Muscle layer of duodenum (tissue), 2 donors: ENCODE measurements around the gene FBXL3.

Experiments
- H3K27ac ChIP-seq: one replicate; pipeline ENCODE4 v1.7.0; 2013; ENCODE audit warnings: mild to moderate bottlenecking, low read length
- H3K27me3 ChIP-seq: one replicate; pipeline ENCODE4 v1.7.0; 2013; ENCODE audit warnings: low read depth, mild to moderate bottlenecking, control low read depth, low read length
- H3K36me3 ChIP-seq, 2 donors: one replicate each; pipeline ENCODE4 v1.7.0; 2013; ENCODE audit warnings: low read length in 2 of 2, control low read depth in 1 of 2, mild to moderate bottlenecking in 1 of 2; ENCODE audit not compliant: insufficient read depth in 2 of 2, control insufficient read depth in 1 of 2
- H3K4me1 ChIP-seq, 2 donors: one replicate each; pipeline ENCODE4 v1.7.0; 2013; ENCODE audit warnings: low read length in 2 of 2, mild to moderate bottlenecking in 2 of 2, control low read depth in 1 of 2, moderate library complexity in 1 of 2; ENCODE audit not compliant: insufficient read depth in 2 of 2, control insufficient read depth in 1 of 2
- H3K4me3 ChIP-seq, 2 donors: one replicate each; pipeline ENCODE4 v1.7.0; 2013; ENCODE audit warnings: low read length in 2 of 2, low read depth in 1 of 2, mild to moderate bottlenecking in 1 of 2
- H3K9me3 ChIP-seq, 2 donors: one replicate each; pipeline ENCODE4 v1.7.0; 2013; ENCODE audit warnings: low read length in 2 of 2, control low read depth in 1 of 2, mild to moderate bottlenecking in 1 of 2; ENCODE audit not compliant: control insufficient read depth in 1 of 2
- donor health status: healthy.

FBXL3 gene, protein sequence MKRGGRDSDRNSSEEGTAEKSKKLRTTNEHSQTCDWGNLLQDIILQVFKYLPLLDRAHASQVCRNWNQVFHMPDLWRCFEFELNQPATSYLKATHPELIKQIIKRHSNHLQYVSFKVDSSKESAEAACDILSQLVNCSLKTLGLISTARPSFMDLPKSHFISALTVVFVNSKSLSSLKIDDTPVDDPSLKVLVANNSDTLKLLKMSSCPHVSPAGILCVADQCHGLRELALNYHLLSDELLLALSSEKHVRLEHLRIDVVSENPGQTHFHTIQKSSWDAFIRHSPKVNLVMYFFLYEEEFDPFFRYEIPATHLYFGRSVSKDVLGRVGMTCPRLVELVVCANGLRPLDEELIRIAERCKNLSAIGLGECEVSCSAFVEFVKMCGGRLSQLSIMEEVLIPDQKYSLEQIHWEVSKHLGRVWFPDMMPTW

DNA sequence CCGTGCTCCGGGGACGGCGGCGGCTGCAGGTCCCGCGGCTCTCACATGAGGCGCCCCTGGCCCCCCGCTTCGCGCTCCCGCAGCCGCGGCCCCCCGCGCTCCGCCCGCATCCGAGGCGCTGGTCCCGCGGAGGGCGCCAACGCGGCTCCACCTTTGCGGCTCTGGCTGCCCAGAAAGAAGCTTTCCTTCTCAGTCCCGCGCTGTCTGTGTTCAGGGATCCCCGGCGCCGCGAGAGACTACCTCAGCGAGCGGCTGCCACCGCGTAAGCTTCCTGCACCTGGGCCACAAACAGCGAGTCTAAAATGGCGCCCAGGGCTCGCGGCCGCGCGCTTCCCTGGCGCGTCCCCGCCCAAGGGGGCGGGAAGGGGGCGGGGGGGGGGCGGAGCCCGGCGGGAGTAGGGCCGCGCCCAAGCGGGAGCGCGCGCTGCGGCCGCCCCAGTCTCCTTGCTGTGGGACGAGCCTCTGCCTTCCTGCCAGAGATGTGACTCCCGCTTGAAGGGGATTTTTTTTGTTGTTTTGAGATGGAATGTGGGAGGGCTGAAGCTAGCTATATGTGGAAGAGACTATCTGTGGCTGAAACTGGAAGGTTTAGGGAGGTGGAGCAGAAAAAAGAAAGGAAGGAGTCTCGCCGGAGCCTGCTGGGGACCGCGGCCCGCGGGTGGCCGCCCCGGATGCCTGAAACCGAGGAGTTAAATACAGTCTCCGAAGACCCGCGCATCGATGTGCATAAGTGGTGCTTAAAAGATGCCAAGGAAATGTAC, at the start of gene FBXL3:
Gene FBXL3 (minus strand): TSS at position 299 of the 761 bp plus-strand sequence. CDS start 5,299 bp downstream, outside the sequence.
- Histone ChIP-seq H3K36me3 (peaks cover 0 to 5% of the 10 kb centered on the region in 2 donors), H3K27ac (peak within 1 kb of the TSS; percentile 88), H3K27me3 (no peaks in the 10 kb centered on the region), H3K9me3 (no peaks in the 10 kb centered on the region), H3K4me3 (peak within 1 kb of the TSS; percentile 93 to 96), H3K4me1 (peaks cover 25 to 36% of the 10 kb centered on the region in 2 donors)

DNA sequence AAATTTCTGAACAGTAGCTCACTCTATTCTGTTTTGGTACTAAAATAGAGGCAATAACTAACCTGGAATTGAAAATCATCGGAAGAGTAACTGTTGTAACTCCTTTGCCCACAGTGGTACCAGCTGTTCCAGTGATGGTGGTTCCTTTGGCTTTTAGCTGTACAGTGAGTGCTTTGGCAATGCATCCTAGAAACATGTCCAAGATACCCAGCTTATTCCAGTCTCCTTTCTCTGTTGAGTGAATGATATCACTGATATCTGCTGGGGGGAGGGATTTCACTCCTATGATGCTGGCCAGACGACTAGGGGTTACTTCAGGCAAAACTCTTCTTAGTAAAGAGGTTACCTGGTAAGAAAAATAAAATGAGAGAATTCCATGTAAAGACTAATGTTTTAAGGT, 40.6 kb upstream of the FBXL3 start:
- no peak overlapping the region for H3K4me3 ChIP-seq
- H3K27me3 ChIP-seq = no peaks in the 10 kb centered on the region
- peaks cover 35 to 57% of the 10 kb centered on the region in 2 donors for H3K36me3 ChIP-seq
- H3K27ac ChIP-seq = no peak overlapping the region
- no peaks in the 10 kb centered on the region for H3K9me3 ChIP-seq
- no peaks in the 10 kb centered on the region for H3K4me1 ChIP-seq

DNA sequence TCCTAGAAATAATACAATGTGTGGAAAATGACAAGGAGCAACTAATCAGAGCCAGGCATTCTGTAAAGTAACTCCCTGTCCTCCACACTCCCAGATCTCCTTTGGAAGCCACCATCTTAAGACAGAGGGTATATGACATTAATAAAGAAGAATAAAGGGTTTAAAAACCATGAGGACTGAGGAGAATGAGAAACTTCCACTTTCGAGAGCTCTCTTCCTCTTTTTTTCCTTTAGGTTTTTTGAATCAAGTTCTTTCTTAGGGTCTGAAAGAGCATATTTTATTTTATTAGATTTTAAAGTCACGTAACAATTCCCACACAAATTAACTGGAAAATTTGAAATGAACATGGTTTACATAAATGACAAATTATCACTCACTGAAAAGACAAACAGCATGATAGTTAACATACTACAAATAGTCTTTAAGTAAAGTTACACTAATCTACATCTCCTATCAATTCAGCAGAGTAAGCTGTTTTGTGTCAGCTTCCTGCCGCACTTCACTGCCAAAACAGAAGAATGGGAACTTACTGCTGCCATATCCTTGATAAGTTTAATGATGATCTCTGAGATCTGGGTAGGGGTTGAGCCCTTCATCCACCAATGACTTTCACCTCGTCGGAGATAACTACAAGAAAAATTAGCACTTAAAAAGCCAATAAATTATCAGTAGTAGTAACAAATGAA, 38.6 kb upstream of the FBXL3 start:
- H3K9me3 ChIP-seq = no peaks in the 10 kb centered on the region
- H3K27ac ChIP-seq = no peak overlapping the region
- no peaks in the 10 kb centered on the region for H3K4me1 ChIP-seq
- H3K36me3 ChIP-seq = peaks cover 36 to 62% of the 10 kb centered on the region in 2 donors
- no peak overlapping the region for H3K4me3 ChIP-seq
- no peaks in the 10 kb centered on the region for H3K27me3 ChIP-seq

DNA sequence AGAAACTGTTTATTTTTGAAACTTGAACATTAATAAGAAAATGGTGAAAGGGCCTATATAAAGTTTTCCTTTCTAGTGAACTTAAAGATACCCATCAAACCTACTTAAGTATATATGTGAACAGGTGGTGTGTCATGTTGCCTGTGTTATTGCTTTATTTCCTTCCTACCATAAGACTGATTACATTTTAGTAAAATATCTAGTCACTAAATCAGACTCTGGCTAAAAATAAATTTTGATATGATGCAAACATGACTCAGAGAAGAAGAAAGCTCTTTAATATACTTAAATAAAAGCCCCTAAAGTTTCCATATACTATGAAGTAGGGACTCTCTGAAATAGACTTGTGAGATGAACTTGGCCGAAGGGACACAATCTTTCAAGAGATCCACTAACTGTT, 35.1 kb upstream of the FBXL3 start:
- Histone ChIP-seq H3K4me3 (no peak overlapping the region), H3K4me1 (no peaks in the 10 kb centered on the region), H3K9me3 (no peaks in the 10 kb centered on the region), H3K36me3 (peaks cover 22 to 51% of the 10 kb centered on the region in 2 donors), H3K27ac (no peak overlapping the region), H3K27me3 (no peaks in the 10 kb centered on the region)

DNA sequence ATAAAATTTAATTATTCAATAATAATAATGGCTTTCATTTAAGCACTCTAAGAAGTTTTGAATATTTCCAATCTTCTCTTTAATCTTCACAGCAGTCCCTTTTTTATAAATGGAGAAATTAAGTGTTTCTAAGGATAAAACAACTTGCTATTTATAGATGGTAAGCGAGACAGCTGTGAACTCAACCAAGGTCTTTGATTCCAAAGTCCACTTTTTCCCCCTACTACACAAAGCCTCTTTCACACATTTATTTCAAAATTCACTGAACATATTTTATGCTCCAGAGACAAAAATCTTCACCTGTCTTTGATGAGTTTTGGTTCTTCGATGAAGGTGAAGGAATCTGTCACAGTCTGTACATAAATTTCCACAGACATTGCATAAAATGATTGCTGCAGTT, 34.4 kb upstream of the FBXL3 start:
- Histone ChIP-seq H3K4me3 (no peak overlapping the region), H3K27me3 (no peaks in the 10 kb centered on the region), H3K4me1 (no peaks in the 10 kb centered on the region), H3K36me3 (peaks cover 27 to 57% of the 10 kb centered on the region in 2 donors), H3K27ac (no peak overlapping the region), H3K9me3 (no peaks in the 10 kb centered on the region)

DNA sequence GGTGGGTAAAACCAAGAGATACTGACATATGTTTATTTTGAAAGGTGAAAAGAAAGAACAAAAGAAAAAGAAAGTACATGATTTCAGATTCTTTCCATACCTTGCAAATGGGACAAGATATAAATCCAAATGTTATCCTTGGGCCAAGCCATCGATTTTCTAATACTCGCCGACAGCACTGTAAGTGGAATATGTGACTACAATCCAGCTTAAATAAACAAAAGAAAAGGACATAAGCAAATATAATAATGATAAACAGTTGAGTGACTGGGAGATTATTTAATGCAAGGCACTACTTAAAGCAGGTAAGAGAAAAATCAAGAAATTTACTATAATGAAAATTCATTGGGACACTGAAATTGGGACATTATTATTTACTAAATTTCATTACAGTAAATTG, 29.9 kb upstream of the FBXL3 start:
- Histone ChIP-seq H3K9me3 (no peaks in the 10 kb centered on the region), H3K4me3 (no peak overlapping the region), H3K4me1 (no peaks in the 10 kb centered on the region), H3K27ac (no peak overlapping the region), H3K27me3 (no peaks in the 10 kb centered on the region), H3K36me3 (peaks cover 24 to 46% of the 10 kb centered on the region in 2 donors)

DNA sequence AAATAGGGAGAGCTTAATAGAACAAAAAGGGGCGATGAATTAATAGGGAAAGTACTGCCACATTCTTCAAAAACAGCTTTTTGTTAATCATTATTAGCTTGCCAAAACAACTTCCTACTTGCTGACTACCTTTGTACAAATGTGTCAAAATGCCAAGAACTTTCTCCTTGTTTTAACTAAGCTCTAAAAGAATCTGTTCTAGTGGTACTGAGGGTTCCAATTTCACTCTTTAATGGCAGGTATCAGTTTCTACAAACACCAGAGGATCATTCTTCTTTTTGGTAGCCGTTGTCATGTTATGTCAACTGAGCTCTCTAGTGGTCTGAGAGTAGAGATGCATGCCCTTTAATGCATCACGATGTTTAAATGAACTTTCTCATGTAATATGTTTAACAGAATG, 29.4 kb upstream of the FBXL3 start:
- Histone ChIP-seq H3K4me1 (no peaks in the 10 kb centered on the region), H3K9me3 (no peaks in the 10 kb centered on the region), H3K27ac (no peak overlapping the region), H3K4me3 (no peak overlapping the region), H3K36me3 (peaks cover 24 to 49% of the 10 kb centered on the region in 2 donors), H3K27me3 (no peaks in the 10 kb centered on the region)

DNA sequence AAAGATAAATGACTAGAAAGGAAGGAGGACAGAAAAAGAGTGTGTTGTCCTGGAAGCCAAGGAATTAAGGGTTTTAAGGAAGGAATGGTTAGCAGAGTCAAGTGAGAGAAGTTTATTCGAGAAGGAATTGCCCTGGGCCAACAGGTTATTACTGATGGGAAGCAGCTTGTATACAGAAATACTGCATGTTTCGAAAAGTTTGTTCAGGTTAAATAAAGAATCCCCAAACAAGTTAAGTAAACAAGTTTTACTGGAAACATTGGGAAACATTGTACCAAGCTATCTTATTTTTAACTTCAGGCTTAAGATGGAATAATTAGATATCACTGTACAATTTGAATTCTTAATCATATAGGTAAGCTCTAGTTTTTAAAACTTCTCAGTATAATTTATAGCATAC, 28.2 kb upstream of the FBXL3 start:
- Histone ChIP-seq H3K4me3 (no peak overlapping the region), H3K36me3 (peaks cover 34 to 54% of the 10 kb centered on the region in 2 donors), H3K27ac (no peak overlapping the region)

DNA sequence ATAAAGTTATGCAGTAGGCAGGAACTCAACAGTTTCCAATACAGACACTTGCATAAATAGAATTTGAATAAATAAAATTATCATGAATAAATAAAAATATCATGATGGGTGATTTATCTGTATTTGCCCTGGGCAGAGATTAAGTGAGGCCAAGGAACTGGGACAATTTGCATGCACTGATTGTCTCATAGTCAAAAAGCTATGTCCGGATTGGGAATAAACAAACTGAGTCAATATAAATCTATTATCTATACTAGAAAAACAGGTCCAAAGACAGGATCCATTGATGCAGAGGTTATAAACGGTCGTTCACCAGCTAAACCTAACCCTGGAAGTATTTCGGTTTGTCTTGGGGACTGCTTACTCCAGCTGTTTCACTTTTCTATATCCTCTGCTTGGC, 26.2 kb upstream of the FBXL3 start:
- H3K9me3 ChIP-seq = no peaks in the 10 kb centered on the region
- no peak overlapping the region for H3K27ac ChIP-seq
- H3K4me1 ChIP-seq = no peaks in the 10 kb centered on the region
- H3K27me3 ChIP-seq = no peaks in the 10 kb centered on the region
- H3K36me3 ChIP-seq = peaks cover 42 to 51% of the 10 kb centered on the region in 2 donors
- H3K4me3 ChIP-seq = no peak overlapping the region

More for the DNA sequence above, 28.2 kb upstream of the FBXL3 start:
- H3K4me1 ChIP-seq = no peaks in the 10 kb centered on the region
- no peaks in the 10 kb centered on the region for H3K9me3 ChIP-seq
- no peaks in the 10 kb centered on the region for H3K27me3 ChIP-seq

DNA sequence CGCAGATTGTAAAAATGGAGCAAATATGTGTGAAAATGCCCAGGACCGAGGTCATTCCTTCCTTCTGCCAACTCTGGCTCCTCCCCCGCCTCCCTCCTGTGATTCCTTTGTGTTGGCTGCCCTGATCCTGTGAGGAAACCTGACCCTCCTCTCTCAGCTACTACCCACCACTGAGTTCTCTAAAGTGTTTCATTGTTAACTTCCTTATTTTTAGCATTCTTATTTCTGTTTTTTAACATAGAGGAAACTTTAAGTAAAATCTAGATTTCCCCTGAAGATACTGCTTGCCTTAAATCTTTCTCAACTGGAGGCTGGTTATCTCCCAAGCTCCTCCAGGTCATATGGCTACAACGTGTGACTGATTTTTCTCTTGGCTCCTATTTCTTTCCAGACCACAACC, 21.7 kb upstream of the FBXL3 start:
- H3K27ac ChIP-seq = no peak overlapping the region
- H3K27me3 ChIP-seq = no peaks in the 10 kb centered on the region
- no peak overlapping the region for H3K4me3 ChIP-seq
- H3K36me3 ChIP-seq = peaks cover 42 to 48% of the 10 kb centered on the region in 2 donors
- H3K9me3 ChIP-seq = no peaks in the 10 kb centered on the region
- no peaks in the 10 kb centered on the region for H3K4me1 ChIP-seq
